Measurements from ENCODE around the gene PER2. TPM values are rescaled to one million over a fixed set of nuclear protein-coding genes. Genes with fewer than 3 reads are reported as not detected.
A peak's percentile ranks its signal among the peaks of the same experiment; 100 is the strongest.

PER2 gene
- total and polyA plus RNA-seq, 2 of the 13 experiments (the other 11 are each of a cell fraction or from before 2014, with no cell fraction given) = 5.1 to 9.4 TPM

DNA sequence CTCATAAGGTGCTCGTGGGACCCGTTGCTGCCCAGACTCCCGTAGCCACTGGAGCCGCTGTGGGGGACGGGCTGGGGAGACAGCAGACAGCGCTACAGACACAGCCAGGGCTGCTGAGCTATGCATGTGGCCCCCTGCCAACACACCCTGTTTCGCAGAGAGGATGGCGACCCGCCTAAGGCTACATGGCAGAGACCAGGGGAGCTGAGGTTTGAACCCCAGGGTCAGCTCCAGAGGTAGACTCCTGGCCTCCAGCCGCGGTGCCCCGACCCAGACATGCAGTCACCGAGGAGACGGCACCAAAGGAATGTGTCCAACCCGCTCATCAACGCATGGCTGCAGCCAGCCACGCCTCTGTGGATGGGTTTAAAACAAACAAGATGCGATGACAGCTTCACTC is 27.5 kb downstream of the PER2 start:
- intact Hi-C loops (cut with micrococcal nuclease; ENCODE audit: unreplicated experiment) = no loop called here
- DNase-seq (ENCODE audit: low spot score) = peak; percentile 34
- no peak overlapping the region for H3K9ac ChIP-seq (ENCODE audit: insufficient read depth, low read depth, low read length)
- FAIRE-seq = no peak
- TF ChIP-seq ZNF234 (CRISPR knock-in tag; conservative IDR thresholded peaks at IDR 0.05) (no peak), SKI (IDR thresholded peaks at IDR 0.05; ENCODE audit: partially characterized antibody) (peak; percentile 55), EP300 (IDR thresholded peaks at IDR 0.05; ENCODE audit: low read depth in 2 of 2, low read length in 2 of 2) (peak in 1 of 2 experiments; percentile 27; a peak in 1 of 4 replicates), EP300 (CRISPR knock-in tag; IDR thresholded peaks at IDR 0.05; ENCODE audit: borderline replicate concordance) (no peak), AGO2 (optimal IDR thresholded peaks at IDR 0.05; ENCODE audit: low read depth, low read length) (peak; percentile 53), NRL (CRISPR knock-in tag; IDR thresholded peaks at IDR 0.05; ENCODE audit: borderline replicate concordance) (no peak)
- TF ChIP-seq, protein P1, sequence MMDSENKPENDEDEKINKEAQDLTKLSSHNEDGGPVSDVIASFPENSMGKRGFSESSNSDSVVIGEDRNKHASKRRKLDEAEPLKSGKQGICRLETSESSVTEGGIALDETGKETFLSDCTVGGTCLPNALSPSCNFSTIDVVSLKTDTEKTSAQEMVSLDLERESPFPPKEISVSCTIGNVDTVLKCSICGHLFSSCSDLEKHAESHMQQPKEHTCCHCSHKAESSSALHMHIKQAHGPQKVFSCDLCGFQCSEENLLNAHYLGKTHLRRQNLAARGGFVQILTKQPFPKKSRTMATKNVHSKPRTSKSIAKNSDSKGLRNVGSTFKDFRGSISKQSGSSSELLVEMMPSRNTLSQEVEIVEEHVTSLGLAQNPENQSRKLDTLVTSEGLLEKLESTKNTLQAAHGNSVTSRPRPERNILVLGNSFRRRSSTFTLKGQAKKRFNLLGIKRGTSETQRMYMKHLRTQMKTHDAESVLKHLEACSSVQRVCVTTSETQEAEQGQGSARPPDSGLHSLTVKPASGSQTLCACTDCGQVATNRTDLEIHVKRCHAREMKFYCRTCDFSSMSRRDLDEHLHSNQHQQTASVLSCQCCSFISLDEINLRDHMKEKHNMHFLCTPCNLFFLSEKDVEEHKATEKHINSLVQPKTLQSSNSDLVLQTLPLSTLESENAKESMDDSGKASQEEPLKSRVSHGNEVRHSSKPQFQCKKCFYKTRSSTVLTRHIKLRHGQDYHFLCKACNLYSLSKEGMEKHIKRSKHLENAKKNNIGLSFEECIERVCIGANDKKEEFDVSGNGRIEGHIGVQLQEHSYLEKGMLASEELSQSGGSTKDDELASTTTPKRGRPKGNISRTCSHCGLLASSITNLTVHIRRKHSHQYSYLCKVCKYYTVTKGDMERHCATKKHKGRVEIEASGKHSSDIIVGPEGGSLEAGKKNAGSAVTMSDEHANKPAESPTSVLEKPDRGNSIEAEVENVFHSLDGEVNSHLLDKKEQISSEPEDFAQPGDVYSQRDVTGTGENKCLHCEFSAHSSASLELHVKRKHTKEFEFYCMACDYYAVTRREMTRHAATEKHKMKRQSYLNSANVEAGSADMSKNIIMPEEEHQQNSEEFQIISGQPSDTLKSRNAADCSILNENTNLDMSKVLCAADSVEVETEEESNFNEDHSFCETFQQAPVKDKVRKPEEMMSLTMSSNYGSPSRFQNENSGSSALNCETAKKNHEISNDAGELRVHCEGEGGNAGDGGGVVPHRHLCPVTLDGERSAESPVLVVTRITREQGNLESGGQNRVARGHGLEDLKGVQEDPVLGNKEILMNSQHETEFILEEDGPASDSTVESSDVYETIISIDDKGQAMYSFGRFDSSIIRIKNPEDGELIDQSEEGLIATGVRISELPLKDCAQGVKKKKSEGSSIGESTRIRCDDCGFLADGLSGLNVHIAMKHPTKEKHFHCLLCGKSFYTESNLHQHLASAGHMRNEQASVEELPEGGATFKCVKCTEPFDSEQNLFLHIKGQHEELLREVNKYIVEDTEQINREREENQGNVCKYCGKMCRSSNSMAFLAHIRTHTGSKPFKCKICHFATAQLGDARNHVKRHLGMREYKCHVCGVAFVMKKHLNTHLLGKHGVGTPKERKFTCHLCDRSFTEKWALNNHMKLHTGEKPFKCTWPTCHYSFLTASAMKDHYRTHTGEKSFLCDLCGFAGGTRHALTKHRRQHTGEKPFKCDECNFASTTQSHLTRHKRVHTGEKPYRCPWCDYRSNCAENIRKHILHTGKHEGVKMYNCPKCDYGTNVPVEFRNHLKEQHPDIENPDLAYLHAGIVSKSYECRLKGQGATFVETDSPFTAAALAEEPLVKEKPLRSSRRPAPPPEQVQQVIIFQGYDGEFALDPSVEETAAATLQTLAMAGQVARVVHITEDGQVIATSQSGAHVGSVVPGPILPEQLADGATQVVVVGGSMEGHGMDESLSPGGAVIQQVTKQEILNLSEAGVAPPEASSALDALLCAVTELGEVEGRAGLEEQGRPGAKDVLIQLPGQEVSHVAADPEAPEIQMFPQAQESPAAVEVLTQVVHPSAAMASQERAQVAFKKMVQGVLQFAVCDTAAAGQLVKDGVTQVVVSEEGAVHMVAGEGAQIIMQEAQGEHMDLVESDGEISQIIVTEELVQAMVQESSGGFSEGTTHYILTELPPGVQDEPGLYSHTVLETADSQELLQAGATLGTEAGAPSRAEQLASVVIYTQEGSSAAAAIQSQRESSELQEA (CRISPR knock-in tag; IDR thresholded peaks at IDR 0.05; ENCODE audit: not compliant biosample characterization) = no peak
- no TSS peak for BruUV-seq (replicated peaks)
- H3K27me3 ChIP-seq (ENCODE audit: control insufficient read depth in 1 of 2, insufficient read depth in 2 of 2, low read length in 2 of 2) = no peaks in the 10 kb centered on the region
- in situ Hi-C loops (cut with HindIII; ENCODE audit: extremely low pct_ligation_motif_present, low pct_unique_long_range_greater_than_20kb) = loop anchor here (10.0 kb wide), 1 partner anchor 406 kb away; the partner anchor contains the start of gene RAMP1
- no peaks in the 10 kb centered on the region for H3K9me3 ChIP-seq (ENCODE audit: low read length)
- H3K4me2 ChIP-seq (ENCODE audit: low read depth, low read length) = no peak overlapping the region
- CTCF ChIA-PET (ENCODE audit: low intra/inter-chr PET ratio, low total read pairs) = no interaction called here
- H3K79me2 ChIP-seq (ENCODE audit: insufficient read depth, low read length) = no peaks in the 10 kb centered on the region
- H3K27ac ChIP-seq (ENCODE audit: extremely low read length, insufficient read depth, low read length) = peak overlapping the region; percentile 88
- no peak overlapping the region for H3K4me3 ChIP-seq (replicated peaks in 1 of 3; ENCODE audit: insufficient read depth in 1 of 3, low read depth in 2 of 3, low read length in 3 of 3)
- peaks cover 54% of the 10 kb centered on the region for H3K4me1 ChIP-seq (ENCODE audit: insufficient read depth, low read length)
- H4K20me1 ChIP-seq (ENCODE audit: insufficient read depth, low read length) = no peaks in the 10 kb centered on the region
- H3K36me3 ChIP-seq (replicated peaks in 1 of 2; ENCODE audit: control insufficient read depth in 1 of 2, insufficient read depth in 2 of 2, low read length in 2 of 2) = peaks cover 16 to 77% of the 10 kb centered on the region in 2 experiments
- H2AFZ ChIP-seq (ENCODE audit: low read length) = no peak overlapping the region
- ATAC-seq = no peak
- POLR2A ChIA-PET = interaction anchor here (1.7 kb wide), 1 partner anchor 17 kb away, joined by 6 read pairs; no protein-coding TSS in a partner anchor
- whole genome bisulfite sequencing (ENCODE audit: low lambda C conversion rate) = 87% methylated on average over 16 of the region's 18 CpGs
